ENCODE measurements around the gene PDIA5.

PDIA5 gene

GRCh38 chr3:123071581-123071980, 4.8 kb downstream of the PDIA5 start:
- no peak for DNase-seq (ENCODE audit: low read depth in 2 of 2)

- DNase-seq (ENCODE audit: low read depth in 2 of 2): no peak
These were observed 5.3 kb downstream of the PDIA5 start for GRCh38 chr3:123072152-123072551.

GRCh38 chr3:123072564-123072963, 5.7 kb downstream of the PDIA5 start:
- no peak for DNase-seq (ENCODE audit: low read depth in 2 of 2)

GRCh38 chr3:123075359-123075758, 8.5 kb downstream of the PDIA5 start:
- DNase-seq (ENCODE audit: low read depth in 2 of 2): no peak

GRCh38 chr3:123076112-123076495, 9.3 kb downstream of the PDIA5 start:
- no peak for DNase-seq (ENCODE audit: low read depth in 2 of 2)

- no peak for DNase-seq (ENCODE audit: low read depth in 2 of 2)
These were observed 9.9 kb downstream of the PDIA5 start for GRCh38 chr3:123076496-123077418.

- DNase-seq (ENCODE audit: low read depth in 2 of 2): no peak
These were observed 11.3 kb downstream of the PDIA5 start for GRCh38 chr3:123078101-123078500.

- no peak for DNase-seq (ENCODE audit: low read depth in 2 of 2)
These were observed 14.2 kb downstream of the PDIA5 start for GRCh38 chr3:123080864-123081562.

GRCh38 chr3:123081718-123082369, 15.0 kb downstream of the PDIA5 start:
- DNase-seq (ENCODE audit: low read depth in 2 of 2): no peak

- no peak for DNase-seq (ENCODE audit: low read depth in 2 of 2)
These were observed 15.7 kb downstream of the PDIA5 start for GRCh38 chr3:123082370-123083065.

- no peak for DNase-seq (ENCODE audit: low read depth in 2 of 2)
These were observed 16.7 kb downstream of the PDIA5 start for GRCh38 chr3:123083383-123084124.

GRCh38 chr3:123084192-123084591, 17.4 kb downstream of the PDIA5 start:
- DNase-seq (ENCODE audit: low read depth in 2 of 2): no peak

GRCh38 chr3:123084738-123085237, 18.0 kb downstream of the PDIA5 start:
- no peak for DNase-seq (ENCODE audit: low read depth in 2 of 2)

GRCh38 chr3:123085293-123085931, 18.6 kb downstream of the PDIA5 start:
- DNase-seq (ENCODE audit: low read depth in 2 of 2): no peak

GRCh38 chr3:123085932-123086627, 19.3 kb downstream of the PDIA5 start:
- DNase-seq (ENCODE audit: low read depth in 2 of 2): no peak

GRCh38 chr3:123088387-123088786, 21.6 kb downstream of the PDIA5 start:
- no peak for DNase-seq (ENCODE audit: low read depth in 2 of 2)

GRCh38 chr3:123089611-123090331, 22.9 kb downstream of the PDIA5 start:
- DNase-seq (ENCODE audit: low read depth in 2 of 2): no peak

- no peak for DNase-seq (ENCODE audit: low read depth in 2 of 2)
These were observed 24.1 kb downstream of the PDIA5 start for GRCh38 chr3:123090728-123091531.

Data from stimulated activated CD4-positive, alpha-beta T cell treated with anti-CD3 and anti-CD28 coated beads, Interleukin-1b, Interleukin-23, amount 100 ng/mL, for 1 hour (primary cell).